Peyer's patch (tissue), 4 donors: ENCODE measurements around the gene WDFY4.

Experiments
- CTCF ChIP-seq, 6 experiments: fragments of 450-650 bp in 4 of 6; fragments of 200-600 bp in 2 of 6; sonication (generic) in 1 of 6; IDR thresholded peaks; one replicate each; pipeline ENCODE4 v1.5.1; 2017 to 2019; ENCODE audit warnings: antibody characterized with exemption in 6 of 6, mild to moderate bottlenecking in 3 of 6, moderate library complexity in 1 of 6
- POLR2A ChIP-seq, 2 donors: fragments of 450-650 bp; IDR thresholded peaks; one replicate each; pipeline ENCODE4 v1.5.1; 2017; ENCODE audit warnings: antibody characterized with exemption in 2 of 2, mild to moderate bottlenecking in 2 of 2, moderate library complexity in 2 of 2

- TF ChIP-seq CTCF (IDR thresholded peaks at IDR 0.05), result no peak
- no peak for TF ChIP-seq POLR2A (IDR thresholded peaks at IDR 0.05)
These were observed 85.2 kb downstream of the WDFY4 start for GRCh38 chr10:48769706-48770435.
